Loucy (cell line): ENCODE measurements around the gene SLC35A1.

ENCODE experiments used
- EZH2phosphoT487 ChIP-seq: fragments of 200-600 bp; IDR thresholded peaks from 2 replicates; pipeline ENCODE4 v1.6.1; 2018; ENCODE audit warnings: antibody characterized with exemption, mild to moderate bottlenecking, moderate library complexity, borderline replicate concordance
- TF ChIP-seq, protein P1 (sequence below): fragments of 200-600 bp; sonication (generic); conservative IDR thresholded peaks from 2 replicates; pipeline ENCODE4 v1.5.1; 2014; ENCODE audit warnings: mild to moderate bottlenecking, antibody characterized with exemption, low read length

DNA sequence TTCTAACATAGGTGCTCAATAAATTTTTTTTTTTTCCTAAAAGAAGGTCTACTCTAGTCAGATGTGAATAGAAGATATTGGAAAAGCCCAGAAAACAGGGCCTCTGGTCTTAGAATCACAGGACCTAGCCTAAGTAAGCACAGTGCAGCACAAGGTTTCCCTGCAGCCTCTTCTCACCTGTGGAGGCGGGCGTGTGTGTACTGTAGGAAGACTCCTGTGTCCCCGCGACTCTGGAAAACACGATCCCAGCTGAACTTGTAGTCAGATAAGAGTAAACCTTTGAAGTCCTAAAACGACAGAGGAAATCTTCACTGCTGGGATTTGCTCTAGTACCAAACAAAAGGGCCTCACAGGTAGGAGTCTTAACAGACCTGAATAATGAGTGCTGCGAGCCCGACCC lies 45.7 kb downstream of the SLC35A1 start:
- TF ChIP-seq, protein P1, sequence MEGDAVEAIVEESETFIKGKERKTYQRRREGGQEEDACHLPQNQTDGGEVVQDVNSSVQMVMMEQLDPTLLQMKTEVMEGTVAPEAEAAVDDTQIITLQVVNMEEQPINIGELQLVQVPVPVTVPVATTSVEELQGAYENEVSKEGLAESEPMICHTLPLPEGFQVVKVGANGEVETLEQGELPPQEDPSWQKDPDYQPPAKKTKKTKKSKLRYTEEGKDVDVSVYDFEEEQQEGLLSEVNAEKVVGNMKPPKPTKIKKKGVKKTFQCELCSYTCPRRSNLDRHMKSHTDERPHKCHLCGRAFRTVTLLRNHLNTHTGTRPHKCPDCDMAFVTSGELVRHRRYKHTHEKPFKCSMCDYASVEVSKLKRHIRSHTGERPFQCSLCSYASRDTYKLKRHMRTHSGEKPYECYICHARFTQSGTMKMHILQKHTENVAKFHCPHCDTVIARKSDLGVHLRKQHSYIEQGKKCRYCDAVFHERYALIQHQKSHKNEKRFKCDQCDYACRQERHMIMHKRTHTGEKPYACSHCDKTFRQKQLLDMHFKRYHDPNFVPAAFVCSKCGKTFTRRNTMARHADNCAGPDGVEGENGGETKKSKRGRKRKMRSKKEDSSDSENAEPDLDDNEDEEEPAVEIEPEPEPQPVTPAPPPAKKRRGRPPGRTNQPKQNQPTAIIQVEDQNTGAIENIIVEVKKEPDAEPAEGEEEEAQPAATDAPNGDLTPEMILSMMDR = no peak
- TF ChIP-seq EZH2phosphoT487 = no peak
